Fibroblast of lung (primary cell): Measurements from ENCODE around the gene CUBN. TPM values are rescaled to one million over a fixed set of nuclear protein-coding genes. Genes with fewer than 3 reads are reported as not detected.

Experiments used
- DNase-seq, 2 donors: peaks; one replicate each; pipeline versions ENCODE4 v3.0.0 to v3.0.0-alpha.2; 2010; ENCODE audit warnings: low read depth in 2 of 2
- H2AFZ ChIP-seq: 2 replicates; pipeline ENCODE4 v1.5.1; 2012; ENCODE audit warnings: low read length, control low read depth, inconsistent platforms
- H3K27ac ChIP-seq: 2 replicates; pipeline ENCODE4 v1.5.1; 2011; ENCODE audit warnings: low read length, control low read depth; ENCODE audit not compliant: insufficient read depth
- H3K27me3 ChIP-seq: 2 replicates; pipeline ENCODE4 v1.5.1; 2011; ENCODE audit warnings: mild to moderate bottlenecking, low read length; ENCODE audit not compliant: control insufficient read depth, insufficient read depth
- H3K36me3 ChIP-seq: 2 replicates; pipeline ENCODE4 v1.5.1; 2011; ENCODE audit warnings: low read length; ENCODE audit not compliant: control insufficient read depth, insufficient read depth
- H3K4me1 ChIP-seq: 2 replicates; pipeline ENCODE4 v1.5.1; 2011; ENCODE audit warnings: low read length; ENCODE audit not compliant: control insufficient read depth, insufficient read depth; ENCODE audit errors: extremely low read depth
- H3K4me2 ChIP-seq: 2 replicates; pipeline ENCODE4 v1.5.1; 2011; ENCODE audit warnings: low read length, control low read depth; ENCODE audit not compliant: insufficient read depth; ENCODE audit errors: extremely low read depth
- H3K4me3 ChIP-seq, 4 experiments: fragments of 200-600 bp in 1 of 4; sonication (generic) in 1 of 4; replicated peaks in 1 of 4; 2 replicates each; pipeline ENCODE4 v1.5.1; 2011 to 2016; ENCODE audit warnings: low read length in 4 of 4, low read depth in 3 of 4, mild to moderate bottlenecking in 3 of 4, control low read depth in 2 of 4, inconsistent platforms in 1 of 4, mixed read lengths in 1 of 4; ENCODE audit not compliant: insufficient read depth in 1 of 4; ENCODE audit errors: control extremely low read depth in 1 of 4
- H3K79me2 ChIP-seq: 2 replicates; pipeline ENCODE4 v1.5.1; 2012; ENCODE audit warnings: mild to moderate bottlenecking, low read length, inconsistent platforms; ENCODE audit not compliant: control insufficient read depth, insufficient read depth
- H3K9ac ChIP-seq: 2 replicates; pipeline ENCODE4 v1.5.1; 2011; ENCODE audit warnings: mild to moderate bottlenecking, low read length, control low read depth; ENCODE audit not compliant: insufficient read depth
- H3K9me3 ChIP-seq: 2 replicates; pipeline ENCODE4 v1.5.1; 2012; ENCODE audit warnings: low read depth, low read length; ENCODE audit not compliant: control insufficient read depth, insufficient read depth
- H4K20me1 ChIP-seq: 2 replicates; pipeline ENCODE4 v1.5.1; 2011; ENCODE audit warnings: low read length; ENCODE audit not compliant: control insufficient read depth, insufficient read depth; ENCODE audit errors: extremely low read depth
- CTCF ChIP-seq, 2 donors: IDR thresholded peaks in 1 of 2; conservative IDR thresholded peaks in 1 of 2; 1 replicate in 1 of 2; 2 replicates in 1 of 2; pipeline ENCODE4 v1.5.1; 2011 to 2012; ENCODE audit warnings: low read length in 2 of 2, control low read depth in 1 of 2, inconsistent platforms in 1 of 2, low read depth in 1 of 2, mild to moderate bottlenecking in 1 of 2
- EZH2 ChIP-seq: IDR thresholded peaks from 2 replicates; pipeline ENCODE4 v1.5.1; 2012; ENCODE audit warnings: low read length, control low read depth, mild to moderate bottlenecking; ENCODE audit errors: missing control alignments
- polyA plus RNA-seq, 2 donors: library from polyadenylated mRNA; depleted of rRNA in 1 of 2; stranded (reverse) in 1 of 2; unstranded in 1 of 2; fragments of >200 nt; gene quantifications; 2 replicates each; pipeline ENCODE4 v1.2.1, GENCODE V29; 2011 to 2012; ENCODE audit warnings: missing spikeins in 1 of 2
- total RNA-seq: library from RNA; depleted of rRNA; stranded (reverse); fragments of >200 nt; gene quantifications from 2 replicates; pipeline ENCODE4 v1.2.1, GENCODE V29; 2014

CUBN gene
- total and polyA plus RNA-seq, 2 donors (not counting 1 experiment from before 2014, with no cell fraction given): 1.3 to 1.5 TPM

GRCh38 chr10:17077890-17078289 lies 51.7 kb downstream of the CUBN start:
- H3K4me2 ChIP-seq: no peak overlapping the region
- H2AFZ ChIP-seq: no peak overlapping the region
- no peaks in the 10 kb centered on the region for H3K27me3 ChIP-seq
- no peak for DNase-seq
- no peaks in the 10 kb centered on the region for H4K20me1 ChIP-seq
- TF ChIP-seq CTCF (conservative IDR thresholded peaks at IDR 0.05 in 1 of 2, IDR thresholded peaks at IDR 0.05 in 1 of 2; ENCODE audit: low read depth in 1 of 2, low read length in 2 of 2) (no peak), EZH2 (no peak)
- no peaks in the 10 kb centered on the region for H3K79me2 ChIP-seq
- no peaks in the 10 kb centered on the region for H3K9me3 ChIP-seq
- H3K4me1 ChIP-seq: peaks cover 16% of the 10 kb centered on the region
- no peaks in the 10 kb centered on the region for H3K36me3 ChIP-seq
- no peak overlapping the region for H3K4me3 ChIP-seq
- H3K9ac ChIP-seq: no peak overlapping the region
- H3K27ac ChIP-seq: no peak overlapping the region

GRCh38 chr10:17077346-17077781 lies 52.2 kb downstream of the CUBN start:
- H3K27me3 ChIP-seq: no peaks in the 10 kb centered on the region
- peak in 1 of 2 donors; percentile 78 for DNase-seq
- peak overlapping the region; percentile 11 for H3K4me2 ChIP-seq
- no peaks in the 10 kb centered on the region for H3K36me3 ChIP-seq
- no peaks in the 10 kb centered on the region for H3K79me2 ChIP-seq
- peaks cover 16% of the 10 kb centered on the region for H3K4me1 ChIP-seq
- no peak for TF ChIP-seq EZH2
- no peak for TF ChIP-seq CTCF (conservative IDR thresholded peaks at IDR 0.05 in 1 of 2, IDR thresholded peaks at IDR 0.05 in 1 of 2; ENCODE audit: low read depth in 1 of 2, low read length in 2 of 2)
- no peak overlapping the region for H2AFZ ChIP-seq
- H3K9ac ChIP-seq: no peak overlapping the region
- peak overlapping the region; percentile 82 for H3K27ac ChIP-seq
- no peaks in the 10 kb centered on the region for H3K9me3 ChIP-seq
- peak overlapping the region in 1 of 4 experiments; percentile 10 for H3K4me3 ChIP-seq
- no peaks in the 10 kb centered on the region for H4K20me1 ChIP-seq

GRCh38 chr10:17076626-17077345 lies 52.8 kb downstream of the CUBN start:
- H4K20me1 ChIP-seq: no peaks in the 10 kb centered on the region
- no peaks in the 10 kb centered on the region for H3K36me3 ChIP-seq
- H3K27ac ChIP-seq: peak overlapping the region; percentile 82
- peak overlapping the region; percentile 4 for H3K4me2 ChIP-seq
- peaks cover 16% of the 10 kb centered on the region for H3K4me1 ChIP-seq
- no peak overlapping the region for H3K9ac ChIP-seq
- H2AFZ ChIP-seq: no peak overlapping the region
- DNase-seq: no peak
- H3K9me3 ChIP-seq: no peaks in the 10 kb centered on the region
- TF ChIP-seq EZH2 (no peak), CTCF (conservative IDR thresholded peaks at IDR 0.05 in 1 of 2, IDR thresholded peaks at IDR 0.05 in 1 of 2; ENCODE audit: low read depth in 1 of 2, low read length in 2 of 2) (no peak)
- H3K79me2 ChIP-seq: no peaks in the 10 kb centered on the region
- no peak overlapping the region for H3K4me3 ChIP-seq
- H3K27me3 ChIP-seq: no peaks in the 10 kb centered on the region
